ENCODE measurements around the gene IL17C.

Gene IL17C

DNA sequence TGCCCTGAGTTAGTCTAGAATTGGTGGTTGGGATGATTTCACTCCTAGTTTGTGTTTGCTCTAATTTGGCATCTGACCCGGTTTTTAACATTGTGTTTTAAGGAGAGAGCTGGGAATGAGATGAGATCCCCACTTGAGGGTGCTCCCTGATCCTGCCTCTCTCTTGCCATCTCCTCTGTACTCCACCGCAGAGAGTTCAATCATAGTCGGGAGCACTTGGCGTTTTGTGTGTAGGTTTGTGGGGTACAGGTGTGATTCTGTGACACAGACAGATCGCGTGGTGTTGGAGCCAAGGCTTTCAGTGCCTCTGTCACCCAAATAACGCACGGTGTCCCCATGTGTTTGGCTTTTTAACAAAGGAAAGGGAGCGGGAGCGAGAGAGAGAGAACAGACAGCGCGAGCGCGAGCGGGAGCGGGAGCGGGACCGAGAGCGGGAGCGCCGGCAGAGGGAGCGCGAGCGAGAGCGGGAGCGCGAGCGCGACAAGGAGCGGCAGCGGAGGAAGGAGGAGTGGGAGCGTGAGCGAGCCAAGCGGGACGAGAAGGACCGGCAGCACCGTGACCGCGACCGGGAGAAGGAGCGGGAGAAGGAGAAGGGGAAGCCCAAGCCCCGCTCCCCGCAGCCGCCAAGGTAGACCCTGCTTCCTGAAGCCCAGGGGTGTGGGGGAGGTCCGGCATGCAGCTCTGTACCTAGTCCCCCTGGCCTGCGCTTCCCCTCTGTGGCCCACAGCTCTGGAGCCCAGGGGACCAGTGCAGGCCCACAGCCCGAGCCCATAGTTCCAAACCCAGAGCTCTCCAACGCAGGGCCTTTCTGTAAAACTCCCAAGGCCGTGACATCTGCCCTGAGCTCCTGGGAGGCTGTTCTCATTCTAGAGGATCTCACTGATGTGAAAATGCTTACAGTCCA lies 27.2 kb upstream of the IL17C start:
- no peak for DNase-seq

DNA sequence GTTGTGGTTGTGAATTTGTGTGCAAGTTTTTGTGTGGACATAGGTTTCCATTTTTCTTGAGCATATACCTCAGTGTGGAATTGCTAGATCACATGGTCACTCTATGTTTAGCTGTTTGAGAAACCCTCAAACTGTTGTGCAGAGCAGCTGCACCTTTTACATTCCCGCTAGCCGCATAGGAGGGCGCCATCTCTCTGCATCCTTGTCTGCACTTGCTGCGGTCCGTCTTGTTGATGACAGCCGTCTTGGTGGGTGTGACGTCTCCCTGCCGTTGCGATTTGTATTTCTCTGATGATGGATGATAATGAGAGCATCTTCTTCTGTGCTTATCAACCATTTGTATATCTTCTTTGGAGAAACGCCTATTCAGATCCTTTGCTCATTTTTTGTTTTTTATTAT lies 25.1 kb upstream of the IL17C start:
- DNase-seq: no peak

DNA sequence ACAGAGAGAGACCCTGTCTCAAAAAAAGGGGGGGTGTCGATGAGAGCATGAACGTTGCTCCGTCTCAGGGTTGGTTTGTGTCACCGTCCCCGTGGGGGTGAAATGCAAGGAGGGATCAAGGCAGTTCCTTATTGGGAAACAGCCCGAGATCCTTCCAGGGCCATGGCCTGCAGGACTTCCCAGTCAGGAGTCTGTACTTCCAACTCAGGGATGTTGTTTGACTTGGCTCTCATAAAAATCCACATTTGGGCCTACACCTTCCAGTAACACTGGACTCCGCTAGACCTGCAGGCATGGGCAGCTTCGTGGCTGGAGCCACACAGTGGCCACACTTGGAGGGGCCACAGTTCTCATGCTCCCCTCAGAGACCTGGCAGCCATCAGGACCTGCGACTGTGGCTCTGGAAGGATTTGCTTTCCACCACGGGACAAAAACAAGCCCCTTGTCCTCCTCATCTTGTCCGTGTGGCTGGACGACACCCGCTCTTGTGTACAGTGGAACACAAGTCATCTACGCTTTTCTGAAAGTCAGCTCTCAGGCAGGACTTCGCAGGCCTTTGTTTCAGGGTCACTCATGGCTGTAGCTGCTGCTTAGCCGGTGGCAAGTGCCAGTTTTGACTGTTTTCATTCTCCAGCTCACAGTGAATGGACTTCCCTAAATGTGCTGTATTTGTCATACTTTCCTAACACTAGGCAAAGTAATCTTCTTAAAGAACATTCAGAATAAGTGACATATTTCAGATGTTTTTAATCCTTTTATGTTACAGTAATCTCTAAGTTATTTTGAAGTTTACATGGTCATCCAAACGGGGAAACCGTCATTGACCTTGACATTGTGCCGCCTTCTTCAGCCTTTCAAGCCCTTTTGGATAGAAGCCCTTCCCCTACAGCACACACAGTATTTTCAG lies 24.2 kb upstream of the IL17C start:
- DNase-seq: no peak

DNA sequence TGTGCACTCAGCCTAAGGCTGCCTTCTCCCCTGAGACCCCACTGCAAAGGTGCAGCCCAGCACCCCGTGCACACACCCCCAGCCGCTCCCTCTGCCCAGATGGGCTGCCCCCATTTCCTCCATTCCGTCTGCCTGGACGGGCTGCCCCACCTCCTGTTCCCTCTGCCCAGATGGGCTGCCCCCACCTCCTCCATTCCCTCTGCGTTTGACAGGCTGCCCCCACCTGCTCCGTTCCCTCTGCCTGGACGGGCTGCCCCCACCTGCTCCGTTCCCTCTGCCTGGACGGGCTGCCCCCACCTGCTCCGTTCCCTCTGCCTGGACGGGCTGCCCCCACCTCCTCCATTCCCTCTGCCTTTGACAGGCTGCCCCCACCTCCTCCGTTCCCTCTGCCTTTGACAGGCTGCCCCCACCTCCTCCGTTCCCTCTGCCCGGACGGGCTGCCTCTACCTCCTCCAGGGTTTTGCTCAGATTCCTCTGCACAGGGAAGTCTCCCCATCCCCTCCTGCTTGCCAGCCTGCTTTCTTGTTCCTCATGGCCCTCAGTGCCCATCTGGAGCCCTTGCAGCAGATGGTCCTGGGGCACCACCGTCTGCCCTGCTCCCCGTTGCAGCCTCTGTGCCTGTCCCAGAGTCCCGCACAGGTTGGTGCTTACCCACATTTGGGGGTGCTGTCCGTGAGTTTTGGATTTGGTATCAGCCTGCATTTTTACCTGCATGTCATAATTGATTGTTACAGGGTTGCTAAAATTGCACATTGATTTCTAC lies 23.4 kb upstream of the IL17C start:
- DNase-seq: no peak

DNA sequence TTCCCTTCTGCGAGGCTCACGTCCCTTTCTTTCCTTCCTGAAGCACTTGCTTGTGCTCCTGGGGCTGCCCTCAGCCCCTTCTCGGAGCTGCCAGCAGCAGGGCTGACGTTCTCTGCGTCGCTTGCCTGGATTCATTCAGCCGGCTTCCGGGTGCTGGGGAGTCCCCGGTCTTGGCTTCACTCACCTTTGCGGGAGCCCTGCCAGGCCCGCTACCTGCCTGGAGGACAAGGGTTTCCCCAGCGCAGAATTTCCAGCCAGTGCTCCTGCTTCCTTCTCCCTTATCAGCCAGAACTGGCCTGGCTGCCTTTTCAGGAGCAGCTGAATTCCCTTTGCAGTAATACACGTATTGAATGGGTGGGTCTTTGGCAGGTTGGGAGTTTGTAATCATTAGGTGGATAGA lies 22.1 kb upstream of the IL17C start:
- no peak for DNase-seq

DNA sequence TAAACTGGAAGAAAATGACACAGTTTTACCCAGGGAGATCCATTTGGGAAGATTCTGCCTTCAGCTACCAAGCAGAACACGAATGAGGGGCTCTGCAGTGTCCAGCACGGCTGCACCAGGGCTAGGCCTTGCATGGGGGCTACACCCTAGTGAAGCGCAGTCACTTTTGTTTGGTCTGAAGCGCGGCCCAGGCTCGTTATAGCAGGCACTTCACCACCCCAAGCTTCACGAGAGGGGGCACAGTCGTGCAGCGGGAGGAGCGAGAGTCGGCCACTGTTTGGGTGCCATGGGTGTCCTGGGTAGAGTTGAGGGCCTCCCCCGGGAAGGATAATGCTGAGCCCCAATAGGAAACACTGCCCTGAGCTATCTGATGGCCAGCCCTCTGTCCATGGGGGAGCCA lies 21.6 kb upstream of the IL17C start:
- DNase-seq: no peak

DNA sequence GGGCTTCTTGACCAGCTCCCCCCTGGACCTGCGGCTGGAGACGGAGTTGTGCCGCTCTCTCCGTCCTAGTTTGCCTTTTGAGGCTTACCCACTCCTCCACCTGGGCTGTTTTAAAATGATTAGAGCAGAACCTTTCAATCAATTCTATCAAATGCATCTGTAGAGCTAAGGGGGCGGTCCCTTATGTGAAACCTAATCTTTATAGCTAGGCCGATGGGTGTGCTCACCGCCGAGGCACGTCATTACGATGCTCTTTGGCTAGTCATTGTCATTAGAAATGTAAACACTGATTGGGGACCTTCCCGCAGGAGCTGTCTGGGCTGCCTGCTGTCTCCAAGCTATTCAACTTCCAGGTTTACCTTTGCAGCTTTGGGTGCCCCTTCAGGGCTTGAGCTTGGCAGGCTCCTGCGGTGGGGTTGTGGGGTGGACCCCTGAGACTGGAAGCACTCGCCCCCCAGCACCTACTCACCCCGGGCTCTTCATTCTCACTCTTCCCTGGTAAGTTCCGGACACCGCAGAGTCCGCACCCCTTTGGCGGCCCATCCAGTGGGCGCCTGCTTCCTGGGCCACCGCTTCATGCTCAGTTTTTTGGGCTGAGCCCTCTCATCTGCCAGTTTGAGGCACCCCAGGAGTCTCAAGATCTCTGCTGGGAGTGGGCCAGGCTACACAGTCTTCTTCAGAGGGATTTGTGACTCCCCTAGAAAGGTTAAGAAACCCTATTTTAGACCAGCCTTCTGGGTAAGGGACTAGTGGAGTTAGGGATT lies 20.9 kb upstream of the IL17C start:
- no peak for DNase-seq

DNA sequence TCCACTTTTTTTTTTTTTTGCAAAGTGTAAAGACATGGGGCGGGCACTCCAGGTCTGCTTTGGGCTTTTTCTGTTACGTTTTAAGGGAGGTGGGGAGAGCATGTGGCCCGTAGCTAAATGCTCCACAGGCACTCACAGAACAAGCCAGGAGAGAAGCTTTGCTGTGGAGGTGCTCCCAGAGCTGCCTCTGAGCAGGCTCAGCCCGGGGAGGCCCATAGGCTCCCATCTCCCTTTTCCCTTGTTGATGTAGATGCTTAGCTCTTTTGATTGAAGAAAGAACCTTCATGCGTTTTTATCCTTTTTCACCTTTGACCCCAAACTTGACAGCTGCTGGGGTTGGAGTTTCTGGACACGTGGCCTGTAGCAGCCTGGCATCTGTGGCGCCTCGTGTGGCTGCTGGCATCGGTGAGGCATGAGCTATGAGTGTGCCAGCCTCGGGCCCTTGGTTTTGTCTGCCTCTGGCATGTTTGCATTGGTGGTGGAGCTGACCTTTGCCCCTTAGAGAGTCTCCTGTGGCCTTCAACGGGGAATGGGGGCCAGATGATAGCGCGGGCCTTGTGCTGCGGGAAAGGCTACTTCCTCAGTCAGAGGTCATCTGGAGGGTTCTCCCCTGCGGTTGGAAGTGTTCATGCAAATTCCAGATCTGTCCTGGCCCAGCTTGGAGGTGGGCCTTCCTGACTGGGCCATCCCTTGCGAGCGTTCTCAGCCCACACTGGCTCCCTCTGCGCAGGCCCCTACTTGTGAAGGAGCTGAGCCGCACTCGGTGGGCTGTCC lies 20.0 kb upstream of the IL17C start:
- no peak for DNase-seq

DNA sequence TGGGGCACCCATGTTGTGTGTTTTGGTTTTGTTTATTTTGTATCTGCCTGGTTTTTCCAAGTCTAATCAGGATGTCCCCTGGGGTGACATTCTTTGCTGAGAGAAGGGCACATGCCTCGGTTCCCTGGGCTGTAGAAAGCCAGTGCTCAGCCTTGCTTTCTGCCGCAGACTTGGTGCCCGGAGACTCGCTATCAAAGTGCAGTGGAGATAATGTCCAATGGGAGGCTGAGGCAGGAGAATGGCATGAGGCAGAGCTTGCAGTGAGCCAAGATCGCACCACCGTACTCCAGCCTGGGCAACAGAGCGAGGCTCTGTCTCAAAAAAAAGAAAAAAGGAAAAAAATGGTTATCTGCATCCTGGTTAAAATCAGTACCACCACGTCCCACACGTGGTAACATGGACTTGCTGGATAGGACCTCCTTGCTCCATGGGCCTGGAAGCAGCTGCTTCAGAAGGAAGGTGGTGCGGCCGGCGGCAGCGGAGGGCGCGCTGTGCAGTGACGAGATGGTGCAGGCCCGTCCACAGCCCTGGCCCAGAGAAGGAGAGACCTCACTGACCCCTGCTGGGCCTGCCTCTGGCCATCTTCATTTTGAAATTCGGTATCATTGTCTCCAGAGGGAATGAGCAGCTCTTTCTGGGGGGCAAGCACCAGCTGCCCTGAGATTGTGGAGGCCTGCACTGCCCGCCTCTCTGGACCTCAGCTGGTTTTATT lies 19.3 kb upstream of the IL17C start:
- no peak for DNase-seq

DNA sequence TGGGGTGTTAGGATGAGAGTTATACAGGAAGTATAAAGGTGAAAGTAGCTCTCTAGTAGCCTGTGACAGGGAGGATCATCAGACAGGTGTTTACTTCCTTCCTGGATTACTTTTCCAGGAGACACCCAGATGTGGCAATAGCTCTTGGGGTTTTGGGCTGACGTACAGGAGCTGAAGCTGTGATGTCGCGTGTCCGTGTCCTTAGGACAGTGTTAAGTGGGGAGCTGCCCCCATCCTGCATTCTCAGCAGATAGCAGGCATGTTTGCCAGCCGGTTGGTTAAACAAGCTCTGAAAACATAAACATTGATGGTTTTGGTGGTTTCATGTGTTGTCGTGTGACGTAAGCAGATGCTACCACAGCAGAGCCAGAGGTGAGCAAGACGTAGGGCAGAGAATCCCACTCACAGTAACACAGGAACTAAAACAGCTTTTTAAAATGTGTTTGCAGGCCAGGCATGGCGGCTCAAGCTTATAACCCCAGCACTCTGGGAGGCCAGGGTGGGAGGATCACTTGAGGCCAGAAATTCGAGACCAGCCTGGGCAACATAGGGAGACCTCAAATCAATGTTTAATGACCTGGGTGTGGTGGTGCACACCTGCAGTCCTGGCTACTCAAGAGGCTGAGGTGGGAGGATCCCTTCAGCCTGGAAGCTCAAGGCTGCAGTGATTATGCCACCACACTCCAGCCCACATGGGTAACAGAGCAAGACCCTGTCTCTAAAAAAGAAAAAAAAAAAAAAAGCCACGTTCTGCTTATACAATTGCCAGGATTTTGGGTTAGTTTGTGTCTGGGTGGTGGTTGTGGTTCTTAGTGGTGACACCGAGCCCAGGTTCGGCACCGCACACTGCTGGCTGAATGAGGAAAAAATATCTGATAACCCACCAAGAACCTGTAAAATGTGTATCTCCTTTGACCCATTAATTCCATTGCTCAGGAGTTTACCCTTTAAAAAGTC lies 18.2 kb upstream of the IL17C start:
- DNase-seq: peak; percentile 84

DNA sequence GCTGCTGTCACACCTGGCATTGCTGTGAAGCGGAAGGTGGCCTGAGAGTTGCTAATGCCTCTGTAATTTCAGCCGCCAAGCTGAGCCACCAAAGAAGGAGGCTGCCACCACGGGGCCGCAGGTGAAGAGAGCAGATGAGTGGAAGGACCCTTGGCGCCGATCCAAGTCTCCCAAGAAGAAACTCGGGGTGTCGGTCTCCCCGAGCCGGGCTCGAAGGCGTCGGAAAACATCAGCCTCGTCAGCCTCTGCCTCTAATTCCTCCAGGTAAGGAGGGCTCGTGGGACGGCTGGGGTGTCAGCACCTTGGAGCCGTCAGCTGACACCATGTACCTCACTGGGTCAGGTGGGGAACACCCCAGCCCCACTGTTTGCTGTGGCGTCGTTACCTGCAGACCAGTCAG lies 16.2 kb upstream of the IL17C start:
- no peak for DNase-seq

DNA sequence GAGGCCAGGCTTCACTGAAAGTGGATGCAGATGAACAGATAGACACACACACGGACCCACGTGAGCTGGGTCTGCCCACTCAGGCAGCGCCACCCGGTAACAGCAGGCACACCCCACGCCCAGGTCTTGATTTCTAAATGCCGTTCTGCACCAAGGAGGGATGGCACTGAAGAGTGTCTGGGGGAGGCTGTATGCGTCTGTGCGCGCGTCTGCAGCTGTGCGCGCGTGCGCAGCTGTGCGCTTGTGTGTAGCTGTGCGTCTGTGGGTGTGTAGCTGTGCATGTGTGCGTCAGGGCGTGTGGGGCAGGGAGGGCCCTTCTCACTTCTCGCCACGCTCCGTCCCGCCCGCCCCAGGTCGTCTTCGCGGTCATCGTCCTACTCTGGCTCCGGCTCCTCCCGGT lies 15.5 kb upstream of the IL17C start:
- no peak for DNase-seq

DNA sequence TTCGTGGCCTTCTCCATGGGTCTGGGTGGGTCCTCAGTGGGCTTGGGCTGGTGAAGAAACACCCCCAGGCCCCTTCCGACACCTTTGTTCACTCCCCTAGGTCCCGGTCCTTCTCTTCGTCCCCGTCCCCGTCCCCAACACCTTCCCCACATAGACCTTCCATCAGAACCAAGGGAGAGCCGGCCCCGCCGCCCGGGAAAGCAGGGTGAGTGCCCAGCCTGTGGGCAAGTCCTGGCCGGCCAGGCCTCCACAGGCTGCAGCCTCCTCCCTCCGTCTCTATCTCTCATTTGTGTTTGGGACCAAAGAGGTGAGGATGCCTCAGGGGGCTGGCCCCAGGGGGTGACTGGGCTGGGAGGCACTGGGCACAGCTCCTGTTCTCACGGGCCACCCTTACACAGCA lies 14.5 kb upstream of the IL17C start:
- no peak for DNase-seq

DNA sequence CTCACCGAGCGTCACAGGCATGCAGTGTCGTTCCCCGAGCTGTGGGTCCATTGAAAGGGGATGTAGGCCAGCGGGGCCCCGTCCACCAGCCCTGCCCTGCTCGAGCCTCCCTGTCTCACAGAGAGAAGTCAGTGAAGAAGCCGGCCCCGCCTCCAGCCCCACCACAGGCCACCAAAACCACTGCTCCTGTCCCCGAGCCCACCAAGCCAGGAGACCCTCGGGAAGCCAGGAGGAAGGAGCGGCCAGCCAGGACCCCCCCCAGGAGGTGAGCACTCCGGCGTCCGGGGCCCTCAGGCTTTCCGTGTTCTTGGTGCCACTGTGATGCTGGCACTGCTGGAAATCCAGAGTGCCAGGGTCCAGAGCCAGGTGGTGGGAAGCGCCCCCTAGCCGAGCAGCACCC lies 13.9 kb upstream of the IL17C start:
- no peak for DNase-seq

DNA sequence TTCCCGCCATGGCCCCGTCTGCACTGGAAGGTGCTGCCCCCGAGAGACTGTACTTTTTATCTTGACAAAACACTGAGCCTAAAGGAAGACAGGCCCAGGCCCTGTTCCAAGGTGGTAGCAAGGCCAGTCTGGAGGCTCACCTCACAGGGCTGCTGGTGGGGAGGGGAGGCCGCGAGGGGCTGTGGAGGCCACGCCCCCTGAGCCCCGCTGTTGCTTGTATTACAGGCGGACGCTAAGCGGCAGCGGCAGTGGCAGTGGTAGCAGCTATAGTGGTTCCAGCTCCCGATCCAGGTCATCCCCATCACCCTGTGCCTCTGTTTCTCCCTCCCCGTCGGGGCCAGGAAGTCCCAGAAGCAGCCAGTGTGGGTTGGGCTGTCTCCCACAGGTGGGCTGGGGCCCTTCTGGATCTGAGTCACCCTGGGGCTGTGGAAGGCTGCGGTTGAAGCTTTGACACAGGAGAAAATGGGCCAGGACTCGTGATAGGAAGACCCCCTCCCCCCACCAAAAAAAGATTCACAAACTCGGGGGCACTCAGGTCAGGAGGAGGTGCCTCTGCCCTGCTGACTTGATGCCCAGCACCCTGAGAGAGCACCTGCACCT lies 13.3 kb upstream of the IL17C start:
- DNase-seq: no peak

DNA sequence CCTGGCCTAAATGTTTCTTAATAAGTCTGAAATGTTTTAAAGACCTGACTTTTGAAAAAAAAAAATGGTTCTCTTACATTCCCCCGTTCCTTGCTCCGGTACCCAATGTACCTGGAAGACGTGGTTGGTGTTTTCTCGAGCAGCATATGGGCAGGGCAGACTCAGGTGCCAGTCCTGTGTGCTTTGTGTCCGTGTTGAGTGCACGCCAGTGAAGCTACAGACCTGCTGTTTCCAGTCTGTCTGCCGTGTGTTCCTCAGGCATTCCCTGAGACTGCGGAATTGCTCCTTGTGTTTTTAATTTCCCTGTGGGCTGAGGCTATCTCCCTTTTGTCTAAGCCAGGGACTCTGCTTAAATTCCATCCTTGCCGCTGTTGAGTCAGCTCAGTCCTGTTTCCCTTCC lies 11.7 kb upstream of the IL17C start:
- no peak for DNase-seq

DNA sequence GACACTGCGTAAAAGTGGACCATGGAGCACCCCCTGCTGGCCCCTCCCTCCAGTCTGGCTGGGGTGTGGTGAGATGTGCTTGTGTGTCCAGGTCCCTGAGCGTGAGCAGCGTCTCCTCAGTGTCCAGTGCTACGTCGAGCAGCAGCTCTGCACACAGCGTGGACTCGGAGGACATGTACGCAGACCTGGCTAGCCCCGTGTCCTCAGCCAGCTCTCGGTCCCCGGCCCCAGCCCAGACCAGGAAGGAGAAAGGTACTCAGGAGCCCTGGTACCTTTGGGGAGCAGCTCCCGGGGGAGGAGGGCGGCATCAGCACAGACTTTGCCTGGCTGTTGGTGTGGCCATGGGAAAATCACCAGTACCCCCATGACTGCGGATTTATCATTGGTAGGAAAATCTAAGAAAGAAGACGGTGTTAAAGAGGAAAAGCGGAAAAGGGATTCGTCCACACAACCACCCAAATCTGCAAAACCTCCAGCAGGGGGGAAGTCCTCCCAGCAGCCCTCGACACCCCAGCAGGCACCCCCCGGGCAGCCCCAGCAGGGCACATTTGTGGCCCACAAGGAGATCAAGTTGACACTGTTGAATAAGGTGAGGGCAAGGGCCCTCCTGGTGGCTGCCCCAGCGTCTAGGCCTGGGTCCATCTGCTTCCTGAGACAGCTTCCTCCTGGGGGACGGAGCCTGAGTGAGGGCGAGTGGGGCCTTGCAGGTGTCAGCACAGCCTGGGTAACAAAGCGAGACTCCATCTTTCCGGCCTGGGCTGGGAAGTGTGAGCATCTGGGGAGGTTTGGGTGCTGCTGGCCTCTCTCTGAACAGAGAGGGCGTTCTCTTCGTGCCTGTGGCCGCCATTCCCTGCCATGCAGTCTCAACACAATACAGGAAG lies 10.6 kb upstream of the IL17C start:
- DNase-seq: no peak

DNA sequence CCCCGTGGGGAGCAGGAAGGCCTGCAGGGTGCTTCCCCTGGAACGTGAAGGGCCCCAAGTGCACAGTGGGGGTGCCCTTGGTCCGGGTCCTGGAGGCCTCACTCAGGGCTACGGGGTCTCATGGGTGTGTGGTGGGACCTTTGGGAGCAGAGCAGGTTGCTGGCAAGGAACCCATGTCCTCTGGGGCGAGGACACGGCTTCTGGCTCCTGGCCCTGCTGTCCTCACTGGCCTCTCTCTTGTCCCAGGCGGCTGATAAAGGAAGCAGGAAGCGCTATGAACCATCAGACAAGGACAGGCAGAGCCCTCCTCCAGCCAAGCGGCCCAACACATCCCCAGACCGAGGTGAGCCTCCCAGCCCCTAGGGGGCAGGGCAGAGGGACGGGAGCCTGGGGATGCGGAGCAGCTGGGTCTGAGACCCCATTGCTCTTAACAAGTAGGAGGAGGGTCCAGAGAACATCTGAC lies 9.8 kb upstream of the IL17C start:
- no peak for DNase-seq

Data from CD4-positive, alpha-beta T cell treated with Interleukin-12 subunit alpha and Interleukin-12 subunit beta, for 1 hour (primary cell).